Mesenchymal stem cell (in vitro differentiated cells and primary cell): ENCODE results near the gene S100A7A.

Source experiments
- DNase-seq: peaks from one replicate; pipeline ENCODE4 v3.0.0-alpha.2; 2013
- H2AFZ ChIP-seq: one replicate; pipeline ENCODE4 v1.6.1; 2013; ENCODE audit warnings: low read depth, mild to moderate bottlenecking, control low read depth, inconsistent platforms, low read length, moderate library complexity
- H2AK5ac ChIP-seq: 2 replicates; pipeline ENCODE4 v1.6.1; 2013; ENCODE audit warnings: low read length, moderate library complexity, mild to moderate bottlenecking, inconsistent platforms; ENCODE audit not compliant: severe bottlenecking
- H2BK120ac ChIP-seq: one replicate; pipeline ENCODE4 v1.6.1; 2013; ENCODE audit warnings: low read depth, mild to moderate bottlenecking, inconsistent platforms, low read length, moderate library complexity
- H2BK12ac ChIP-seq, 2 experiments: one replicate each; pipeline ENCODE4 v1.6.1; 2013; ENCODE audit warnings: inconsistent platforms in 2 of 2, low read length in 2 of 2, mild to moderate bottlenecking in 2 of 2, moderate library complexity in 2 of 2, control low read depth in 1 of 2
- H2BK15ac ChIP-seq: one replicate; pipeline ENCODE4 v1.6.1; 2013; ENCODE audit warnings: mild to moderate bottlenecking, low read depth, inconsistent platforms; ENCODE audit not compliant: poor library complexity, severe bottlenecking
- H2BK5ac ChIP-seq: 2 replicates; pipeline ENCODE4 v1.6.1; 2013; ENCODE audit warnings: low read depth, mild to moderate bottlenecking, low read length, control low read depth, inconsistent platforms; ENCODE audit not compliant: poor library complexity, severe bottlenecking
- H3K14ac ChIP-seq, 2 experiments: one replicate each; pipeline ENCODE4 v1.6.1; 2013; ENCODE audit warnings: inconsistent platforms in 2 of 2, low read length in 2 of 2, control low read depth in 1 of 2, mild to moderate bottlenecking in 1 of 2, moderate library complexity in 1 of 2
- H3K18ac ChIP-seq, 2 experiments: one replicate each; pipeline ENCODE4 v1.6.1; 2013; ENCODE audit warnings: inconsistent platforms in 2 of 2, low read length in 2 of 2, control low read depth in 1 of 2, low read depth in 1 of 2, mild to moderate bottlenecking in 1 of 2
- H3K23ac ChIP-seq, 2 experiments: one replicate each; pipeline ENCODE4 v1.6.1; 2013; ENCODE audit warnings: inconsistent platforms in 2 of 2, low read length in 2 of 2, mild to moderate bottlenecking in 2 of 2, moderate library complexity in 2 of 2, control low read depth in 1 of 2
- H3K27ac ChIP-seq: 2 replicates; pipeline ENCODE4 v1.5.1; 2013; ENCODE audit warnings: mild to moderate bottlenecking, moderate library complexity, low read length, control low read depth, inconsistent platforms; ENCODE audit not compliant: poor library complexity, severe bottlenecking
- H3K27me3 ChIP-seq, 2 experiments: 2 replicates each; pipeline versions ENCODE4 v1.6.1 to v1.7.0; 2013; ENCODE audit warnings: low read length in 2 of 2, mild to moderate bottlenecking in 2 of 2, moderate library complexity in 2 of 2, control low read depth in 1 of 2, inconsistent platforms in 1 of 2; ENCODE audit not compliant: control insufficient read depth in 1 of 2, insufficient read depth in 1 of 2
- H3K36me3 ChIP-seq, 2 experiments: 2 replicates each; pipeline versions ENCODE4 v1.6.1 to v1.7.0; 2013; ENCODE audit warnings: low read length in 2 of 2, control low read depth in 1 of 2, inconsistent platforms in 1 of 2, low read depth in 1 of 2, mild to moderate bottlenecking in 1 of 2; ENCODE audit not compliant: insufficient read depth in 2 of 2, control insufficient read depth in 1 of 2
- H3K4ac ChIP-seq, 2 experiments: one replicate each; pipeline ENCODE4 v1.6.1; 2013; ENCODE audit warnings: inconsistent platforms in 2 of 2, low read length in 2 of 2, mild to moderate bottlenecking in 2 of 2, moderate library complexity in 2 of 2, control low read depth in 1 of 2, low read depth in 1 of 2
- H3K4me1 ChIP-seq: 2 replicates; pipeline ENCODE4 v1.6.1; 2013; ENCODE audit warnings: low read depth, low read length, control low read depth; ENCODE audit not compliant: control insufficient read depth, insufficient read depth
- H3K4me2 ChIP-seq: 2 replicates; pipeline ENCODE4 v1.6.1; 2013; ENCODE audit warnings: low read length, mild to moderate bottlenecking, inconsistent platforms; ENCODE audit not compliant: poor library complexity, severe bottlenecking
- H3K4me3 ChIP-seq, 2 experiments: 2 replicates each; pipeline versions ENCODE4 v1.5.1 to v1.7.0; 2013; ENCODE audit warnings: low read length in 2 of 2, mild to moderate bottlenecking in 2 of 2, control low read depth in 1 of 2, low read depth in 1 of 2; ENCODE audit not compliant: insufficient read depth in 1 of 2
- H3K79me1 ChIP-seq: replicated peaks from 2 replicates; pipeline ENCODE4 v1.6.1; 2013; ENCODE audit warnings: mild to moderate bottlenecking, control low read depth, low read length, inconsistent platforms; ENCODE audit not compliant: poor library complexity, severe bottlenecking
- H3K9ac ChIP-seq: 2 replicates; pipeline ENCODE4 v1.7.0; 2013; ENCODE audit warnings: mild to moderate bottlenecking, low read length, moderate library complexity
- H3K9me3 ChIP-seq: 2 replicates; pipeline ENCODE4 v1.7.0; 2013; ENCODE audit warnings: mild to moderate bottlenecking, low read length; ENCODE audit not compliant: control insufficient read depth
- H4K8ac ChIP-seq: one replicate; pipeline ENCODE4 v1.6.1; 2013; ENCODE audit warnings: inconsistent platforms, mild to moderate bottlenecking, low read length, moderate library complexity
- H4K91ac ChIP-seq: one replicate; pipeline ENCODE4 v1.6.1; 2013; ENCODE audit warnings: mild to moderate bottlenecking, low read length, inconsistent platforms
- WGBS: methylation state at CpG from one replicate; pipeline ENCODE4 v1.1.7; 2013; ENCODE audit warnings: mixed read lengths; 5-methylcytosine and 5-hydroxymethylcytosine counted together

Gene S100A7A

GRCh38 chr1:153379591-153379990, 36.7 kb upstream of the S100A7A start:
- H3K9me3 ChIP-seq = peaks cover 16% of the 10 kb centered on the region
- H4K8ac ChIP-seq = no peak overlapping the region
- H3K27me3 ChIP-seq = peaks cover 0 to 29% of the 10 kb centered on the region in 2 experiments
- no peak overlapping the region for H3K18ac ChIP-seq
- no peak overlapping the region for H3K9ac ChIP-seq
- no peaks in the 10 kb centered on the region for H3K36me3 ChIP-seq
- no peak overlapping the region for H3K23ac ChIP-seq
- H3K27ac ChIP-seq = no peak overlapping the region
- no peak overlapping the region for H3K4ac ChIP-seq
- no peak overlapping the region for H2BK120ac ChIP-seq
- no peak overlapping the region for H2BK12ac ChIP-seq
- H3K4me1 ChIP-seq = no peaks in the 10 kb centered on the region
- H2AK5ac ChIP-seq = no peak overlapping the region
- H4K91ac ChIP-seq = no peak overlapping the region
- H2AFZ ChIP-seq = no peak overlapping the region
- DNase-seq = no peak
- 74% methylated on average over 8 of the region's 10 CpGs for WGBS
- no peaks in the 10 kb centered on the region for H3K79me1 ChIP-seq
- H3K4me2 ChIP-seq = no peak overlapping the region
- H2BK5ac ChIP-seq = no peak overlapping the region
- no peak overlapping the region for H3K4me3 ChIP-seq
- H3K14ac ChIP-seq = no peak overlapping the region
- H2BK15ac ChIP-seq = no peak overlapping the region

- H3K4me3 ChIP-seq = no peak overlapping the region
- no peak overlapping the region for H2BK5ac ChIP-seq
- H2AK5ac ChIP-seq = no peak overlapping the region
- H3K9me3 ChIP-seq = peaks cover 16% of the 10 kb centered on the region
- no peaks in the 10 kb centered on the region for H3K36me3 ChIP-seq
- no peak overlapping the region for H2AFZ ChIP-seq
- 93% methylated on average over 20 of the region's 23 CpGs for WGBS
- H3K4me1 ChIP-seq = no peaks in the 10 kb centered on the region
- H3K23ac ChIP-seq = no peak overlapping the region
- no peak overlapping the region for H4K91ac ChIP-seq
- no peaks in the 10 kb centered on the region for H3K79me1 ChIP-seq
- no peak overlapping the region for H3K4ac ChIP-seq
- H3K27ac ChIP-seq = no peak overlapping the region
- H3K18ac ChIP-seq = no peak overlapping the region
- no peak overlapping the region for H2BK12ac ChIP-seq
- H3K27me3 ChIP-seq = peaks cover 0 to 39% of the 10 kb centered on the region in 2 experiments
- no peak overlapping the region for H4K8ac ChIP-seq
- no peak overlapping the region for H3K14ac ChIP-seq
- H3K9ac ChIP-seq = no peak overlapping the region
- H2BK15ac ChIP-seq = no peak overlapping the region
- H2BK120ac ChIP-seq = no peak overlapping the region
- H3K4me2 ChIP-seq = no peak overlapping the region
- DNase-seq = no peak
These were observed 35.6 kb upstream of the S100A7A start for GRCh38 chr1:153380711-153381110.

DNA sequence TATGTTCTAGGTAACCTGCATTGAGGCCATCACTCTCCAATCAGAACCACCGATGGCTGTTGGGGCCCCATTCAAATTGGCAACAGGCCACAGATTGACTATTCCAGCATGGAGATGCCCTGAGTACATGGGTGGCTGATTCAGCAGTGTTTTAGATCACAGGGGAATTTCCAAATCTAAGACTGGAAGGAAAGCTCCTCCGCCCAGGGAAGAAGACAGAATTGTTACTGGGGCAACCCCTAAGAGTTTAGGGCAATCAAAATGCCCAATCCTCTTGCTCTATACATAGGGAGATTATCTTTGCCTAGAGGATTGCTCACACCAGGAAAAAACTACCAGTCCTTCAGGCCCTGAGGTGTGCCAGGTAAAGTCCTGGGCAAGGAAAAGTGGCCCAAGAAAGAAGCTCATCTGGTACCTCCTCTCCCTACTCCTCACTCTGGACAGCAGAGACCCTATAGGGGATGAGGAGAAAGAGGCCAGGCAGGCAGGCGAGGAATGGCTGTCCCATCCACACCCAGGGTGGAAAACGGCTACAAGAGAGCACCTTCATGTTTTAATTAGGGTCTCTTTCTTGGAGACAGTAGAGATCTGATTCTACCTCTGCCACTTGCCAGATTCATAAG, 31.3 kb upstream of the S100A7A start:
- Histone ChIP-seq H4K91ac (no peak overlapping the region), H2AFZ (no peak overlapping the region), H2BK120ac (no peak overlapping the region), H2BK5ac (no peak overlapping the region), H3K27ac (no peak overlapping the region), H4K8ac (no peak overlapping the region), H3K18ac (no peak overlapping the region), H3K79me1 (no peaks in the 10 kb centered on the region), H3K4ac (no peak overlapping the region), H2BK15ac (no peak overlapping the region), H3K4me2 (no peak overlapping the region), H3K14ac (no peak overlapping the region), H2AK5ac (no peak overlapping the region), H3K36me3 (no peaks in the 10 kb centered on the region), H2BK12ac (no peak overlapping the region), H3K27me3 (peaks cover 0 to 54% of the 10 kb centered on the region in 2 experiments), H3K4me3 (no peak overlapping the region), H3K4me1 (no peaks in the 10 kb centered on the region), H3K9ac (no peak overlapping the region), H3K23ac (no peak overlapping the region), H3K9me3 (peaks cover 16% of the 10 kb centered on the region)
- no peak for DNase-seq
- WGBS = 67% methylated on average over 4 of the region's 4 CpGs

- Histone ChIP-seq H2BK12ac (no peak overlapping the region), H3K9me3 (peaks cover 12% of the 10 kb centered on the region), H2BK15ac (no peak overlapping the region), H3K4me3 (no peak overlapping the region), H2AFZ (no peak overlapping the region), H3K79me1 (no peaks in the 10 kb centered on the region), H3K36me3 (no peaks in the 10 kb centered on the region), H3K4me1 (no peaks in the 10 kb centered on the region), H3K18ac (no peak overlapping the region), H3K27ac (no peak overlapping the region), H3K14ac (no peak overlapping the region), H3K9ac (no peak overlapping the region), H3K23ac (no peak overlapping the region), H3K4ac (no peak overlapping the region), H2BK5ac (no peak overlapping the region), H4K8ac (no peak overlapping the region), H3K4me2 (no peak overlapping the region), H4K91ac (no peak overlapping the region), H2AK5ac (no peak overlapping the region), H2BK120ac (no peak overlapping the region), H3K27me3 (peaks cover 4 to 65% of the 10 kb centered on the region in 2 experiments)
- 75% methylated on average over 5 of the region's 5 CpGs for WGBS
- DNase-seq = no peak
These were observed 29.8 kb upstream of the S100A7A start for GRCh38 chr1:153386500-153386901.
